ENCODE results near the gene BAIAP2. TPM values are rescaled to one million over a fixed set of nuclear protein-coding genes. Genes with fewer than 3 reads are reported as not detected.

Gene BAIAP2
- total RNA-seq, 6 donors from 2014 or later = 90.7 to 231 (median 123) TPM

DNA sequence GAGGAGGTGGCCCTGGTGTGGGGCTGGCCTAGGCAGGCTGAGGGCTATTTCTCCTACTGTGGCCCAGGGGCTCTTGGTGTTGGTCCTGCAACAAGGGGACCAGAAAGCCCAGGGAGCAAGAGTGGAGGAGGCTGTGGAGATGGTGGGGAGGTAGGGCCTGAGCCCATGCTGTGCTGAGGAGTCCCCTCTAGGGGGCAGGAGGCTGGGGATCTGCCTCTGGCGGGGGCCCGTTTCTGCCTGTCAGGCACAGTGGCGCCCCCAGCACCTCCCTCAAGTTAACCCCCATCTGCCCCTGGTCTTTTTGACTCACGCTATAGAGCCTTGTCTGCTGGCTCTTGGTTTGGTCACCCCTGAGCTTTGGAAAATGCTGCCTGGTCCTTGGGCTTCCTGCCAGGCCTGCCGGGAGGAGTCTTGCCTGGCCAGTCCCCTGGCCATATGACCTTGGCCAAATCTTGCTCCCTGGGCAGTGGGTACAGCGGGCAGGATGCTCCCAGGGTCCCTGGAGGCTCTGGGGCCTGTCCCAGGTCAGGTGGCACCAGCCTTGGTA is 5.9 kb downstream of the BAIAP2 start:
- DNase-seq (peak in 1 of 2 donors; percentile 52), ATAC-seq (ENCODE audit: low FRiP score in 2 of 2) (no peak)
- Histone ChIP-seq H3K4me3 (peak overlapping the region in 1 of 4 donors; percentile 10), H3K9me3 (no peaks in the 10 kb centered on the region), H3K36me3 (peaks cover 0 to 4% (median 0%) of the 10 kb centered on the region in 4 donors), H3K27ac (peak overlapping the region in 3 of 4 donors; percentile 88 to 91 (median 91)), H3K4me1 (peaks cover 76 to 93% (median 91%) of the 10 kb centered on the region in 4 donors), H3K27me3 (no peaks in the 10 kb centered on the region)
- no peak for TF ChIP-seq POLR2AphosphoS5 (IDR thresholded peaks at IDR 0.05)
- TF ChIP-seq POLR2A (IDR thresholded peaks at IDR 0.05) = no peak
- TF ChIP-seq EP300 (IDR thresholded peaks at IDR 0.05) = no peak
- TF ChIP-seq CTCF (IDR thresholded peaks at IDR 0.05) = peak; percentile 38 to 60 (median 44)
- 30 to 43% methylated on average over 6 of the region's 6 CpGs for WGBS, 2 donors

GRCh38 chr17:81042606-81043005 is 7.7 kb downstream of the BAIAP2 start:
- 88 to 91% methylated on average over 8 to 9 of the region's 9 CpGs for WGBS, 2 donors

DNA sequence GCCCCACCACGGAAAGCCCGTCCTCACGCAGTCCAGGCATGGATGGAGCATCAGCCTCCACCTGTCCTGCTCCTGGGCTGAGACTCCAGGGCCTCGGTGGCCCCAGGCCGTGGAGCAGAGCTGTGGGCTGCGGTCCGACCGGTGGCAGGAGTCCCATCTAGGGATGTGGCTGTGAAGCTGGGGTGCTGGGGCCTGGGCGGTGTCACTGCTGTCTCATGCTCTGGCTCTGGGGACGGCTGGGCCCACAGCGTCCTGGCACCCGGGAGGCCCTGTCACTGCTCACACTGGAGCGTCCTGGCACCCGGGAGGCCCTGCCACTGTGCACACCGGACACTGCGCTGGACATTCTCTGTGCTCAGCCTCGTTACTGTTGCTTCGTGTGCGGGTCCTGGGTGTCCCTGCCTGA is 8.4 kb downstream of the BAIAP2 start:
- WGBS, 2 donors = 62 to 92% methylated on average over 5 to 15 of the region's 19 CpGs
- H3K27me3 ChIP-seq = no peaks in the 10 kb centered on the region
- peaks cover 86 to 93% (median 90%) of the 10 kb centered on the region in 4 donors for H3K4me1 ChIP-seq
- peaks cover 0 to 2% (median 0%) of the 10 kb centered on the region in 4 donors for H3K36me3 ChIP-seq
- peak overlapping the region in 2 of 4 donors; percentile 13 to 15 for H3K4me3 ChIP-seq
- H3K27ac ChIP-seq = peak overlapping the region; percentile 88 to 95 (median 91)
- DNase-seq = peak in 1 of 2 donors; percentile 84
- H3K9me3 ChIP-seq = no peaks in the 10 kb centered on the region
- peak in 1 of 2 donors; percentile 39 for ATAC-seq (ENCODE audit: low FRiP score in 2 of 2)
- TF ChIP-seq POLR2A (IDR thresholded peaks at IDR 0.05) (peak in 1 of 4 donors; percentile 37), POLR2AphosphoS5 (IDR thresholded peaks at IDR 0.05) (no peak)

More at GRCh38 chr17:81042606-81043005, 7.7 kb downstream of the BAIAP2 start:
- TF ChIP-seq POLR2AphosphoS5 (IDR thresholded peaks at IDR 0.05) (no peak), POLR2A (IDR thresholded peaks at IDR 0.05) (no peak), EP300 (IDR thresholded peaks at IDR 0.05) (no peak), CTCF (IDR thresholded peaks at IDR 0.05) (no peak)
- no peaks in the 10 kb centered on the region for H3K9me3 ChIP-seq
- peaks cover 0 to 4% (median 0%) of the 10 kb centered on the region in 4 donors for H3K36me3 ChIP-seq
- DNase-seq = peak in 1 of 2 donors; percentile 53
- H3K27me3 ChIP-seq = no peaks in the 10 kb centered on the region
- H3K27ac ChIP-seq = peak overlapping the region; percentile 88 to 95 (median 91)
- no peak overlapping the region for H3K4me3 ChIP-seq
- peaks cover 90 to 95% (median 93%) of the 10 kb centered on the region in 4 donors for H3K4me1 ChIP-seq
- no peak for ATAC-seq (ENCODE audit: low FRiP score in 2 of 2)

DNA sequence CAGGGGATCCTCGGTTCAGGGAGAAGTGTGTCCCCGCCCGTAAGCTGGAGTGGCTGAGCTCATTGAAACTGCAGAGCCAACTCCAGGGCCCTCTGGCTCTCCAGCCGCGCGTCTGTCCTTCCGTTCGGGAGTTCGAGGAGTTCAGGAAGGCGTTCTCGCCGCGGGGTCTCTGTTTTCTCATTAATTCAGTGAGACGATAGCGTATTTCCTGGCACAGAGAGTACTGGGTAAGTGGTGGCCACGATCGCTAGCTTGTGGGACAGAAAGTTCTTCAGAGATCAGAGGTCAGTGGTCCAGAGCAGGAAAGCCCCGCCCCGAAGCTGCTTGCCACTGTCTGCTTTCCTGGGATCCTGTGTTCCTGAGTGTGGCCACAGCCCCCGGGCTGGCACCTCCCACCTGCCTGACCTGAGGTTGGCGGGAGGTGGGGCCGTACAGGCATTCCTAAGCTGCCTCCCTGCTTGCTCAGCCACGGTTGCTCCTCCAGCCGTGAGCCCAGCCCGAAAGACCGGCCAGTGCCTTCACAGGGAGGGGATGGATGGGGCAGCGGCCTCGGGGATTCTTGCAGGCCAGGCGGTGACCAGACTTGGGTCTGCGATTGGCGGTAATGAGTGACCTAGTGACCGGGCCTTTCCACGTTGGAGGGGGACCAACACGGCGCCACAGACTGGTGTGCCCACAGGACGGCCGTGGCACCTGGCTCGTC is 8.9 kb downstream of the BAIAP2 start:
- Histone ChIP-seq H3K9me3 (no peaks in the 10 kb centered on the region), H3K4me1 (peaks cover 86 to 93% (median 90%) of the 10 kb centered on the region in 4 donors), H3K27ac (peak overlapping the region; percentile 88 to 95 (median 91)), H3K4me3 (peak overlapping the region in 3 of 4 donors; percentile 4 to 13 (median 9)), H3K27me3 (no peaks in the 10 kb centered on the region), H3K36me3 (no peaks in the 10 kb centered on the region)
- ATAC-seq (ENCODE audit: low FRiP score in 2 of 2) = peak; percentile 30 to 85
- WGBS, 2 donors = 49 to 51% methylated on average over 29 to 38 of the region's 38 CpGs
- peak in 1 of 4 donors; percentile 37 for TF ChIP-seq POLR2A (IDR thresholded peaks at IDR 0.05)
- peak; percentile 73 to 84 for TF ChIP-seq POLR2AphosphoS5 (IDR thresholded peaks at IDR 0.05)
- TF ChIP-seq CTCF (IDR thresholded peaks at IDR 0.05) = no peak
- peak in 2 of 4 donors; percentile 91 to 96 for TF ChIP-seq EP300 (IDR thresholded peaks at IDR 0.05)
- peak; percentile 84 to 93 for DNase-seq

- Histone ChIP-seq H3K27me3 (no peaks in the 10 kb centered on the region), H3K9me3 (no peaks in the 10 kb centered on the region), H3K4me1 (peaks cover 88 to 93% (median 90%) of the 10 kb centered on the region in 4 donors), H3K4me3 (peak overlapping the region in 3 of 4 donors; percentile 4 to 13 (median 9)), H3K36me3 (no peaks in the 10 kb centered on the region), H3K27ac (peak overlapping the region; percentile 88 to 95 (median 91))
- DNase-seq (no peak), ATAC-seq (ENCODE audit: low FRiP score in 2 of 2) (no peak)
- TF ChIP-seq POLR2A (IDR thresholded peaks at IDR 0.05) (no peak), EP300 (IDR thresholded peaks at IDR 0.05) (no peak), CTCF (IDR thresholded peaks at IDR 0.05) (no peak), POLR2AphosphoS5 (IDR thresholded peaks at IDR 0.05) (no peak)
- WGBS, 2 donors = 49 to 64% methylated on average over 14 of the region's 14 CpGs
Measured at GRCh38 chr17:81044428-81044763, 9.4 kb downstream of the BAIAP2 start.
